Measurements from ENCODE around the gene CDK5RAP3.
"Not testable (repeated sequence)": the region's sequence is repeated elsewhere in the genome, so short reads cannot be mapped to it uniquely, and the experiment has no call there.

Gene CDK5RAP3

GRCh38 chr17:47970725-47971499, at the start of gene CDK5RAP3:
CDK5RAP3 (plus strand) TSS chr17:47971113; CDS start chr17:47971147, 34 bp downstream.
- TF ChIP-seq GATA1 (IDR thresholded peaks at IDR 0.05; ENCODE audit: low read depth, low read length) (no peak), POLR2A (IDR thresholded peaks at IDR 0.05; ENCODE audit: low read length) (peak; percentile 91)
- DNase-seq: peak; percentile 99 to 100

- no peak for DNase-seq
- TF ChIP-seq GATA1 (IDR thresholded peaks at IDR 0.05; ENCODE audit: low read depth, low read length) (no peak), POLR2A (IDR thresholded peaks at IDR 0.05; ENCODE audit: low read length) (no peak)
Measured at GRCh38 chr17:47924785-47925677, 45.9 kb upstream of the CDK5RAP3 start.

- no peak for DNase-seq
- TF ChIP-seq POLR2A (IDR thresholded peaks at IDR 0.05; ENCODE audit: low read length) (no peak), GATA1 (IDR thresholded peaks at IDR 0.05; ENCODE audit: low read depth, low read length) (no peak)
Measured at GRCh38 chr17:47925678-47925988, 45.3 kb upstream of the CDK5RAP3 start.

GRCh38 chr17:47927821-47928400, 43.0 kb upstream of the CDK5RAP3 start:
- DNase-seq: no peak
- TF ChIP-seq POLR2A (IDR thresholded peaks at IDR 0.05; ENCODE audit: low read length) (no peak), GATA1 (IDR thresholded peaks at IDR 0.05; ENCODE audit: low read depth, low read length) (no peak)

GRCh38 chr17:47928415-47928814, 42.5 kb upstream of the CDK5RAP3 start:
- no peak for DNase-seq
- TF ChIP-seq POLR2A (IDR thresholded peaks at IDR 0.05; ENCODE audit: low read length) (no peak), GATA1 (IDR thresholded peaks at IDR 0.05; ENCODE audit: low read depth, low read length) (no peak)

- DNase-seq: no peak
- no peak for TF ChIP-seq POLR2A (IDR thresholded peaks at IDR 0.05; ENCODE audit: low read length)
- TF ChIP-seq GATA1 (IDR thresholded peaks at IDR 0.05; ENCODE audit: low read depth, low read length): no peak
Measured at GRCh38 chr17:47929218-47930000, 41.5 kb upstream of the CDK5RAP3 start.

GRCh38 chr17:47931848-47932247, 39.1 kb upstream of the CDK5RAP3 start:
- no peak for DNase-seq
- TF ChIP-seq GATA1 (IDR thresholded peaks at IDR 0.05; ENCODE audit: low read depth, low read length) (no peak), POLR2A (IDR thresholded peaks at IDR 0.05; ENCODE audit: low read length) (no peak)

- TF ChIP-seq POLR2A (IDR thresholded peaks at IDR 0.05; ENCODE audit: low read length) (no peak), GATA1 (IDR thresholded peaks at IDR 0.05; ENCODE audit: low read depth, low read length) (no peak)
- DNase-seq: no peak
Measured at GRCh38 chr17:47934856-47935255, 36.1 kb upstream of the CDK5RAP3 start.

GRCh38 chr17:47935468-47935867, 35.4 kb upstream of the CDK5RAP3 start:
- DNase-seq: not testable (repeated sequence)

- peak; percentile 95 to 97 for DNase-seq
- TF ChIP-seq GATA1 (IDR thresholded peaks at IDR 0.05; ENCODE audit: low read depth, low read length): no peak
- peak; percentile 46 for TF ChIP-seq POLR2A (IDR thresholded peaks at IDR 0.05; ENCODE audit: low read length)
Measured at GRCh38 chr17:47935961-47936360, 35.0 kb upstream of the CDK5RAP3 start.

- TF ChIP-seq GATA1 (IDR thresholded peaks at IDR 0.05; ENCODE audit: low read depth, low read length) (no peak), POLR2A (IDR thresholded peaks at IDR 0.05; ENCODE audit: low read length) (no peak)
- no peak for DNase-seq
Measured at GRCh38 chr17:47937941-47938340, 33.0 kb upstream of the CDK5RAP3 start.

- peak; percentile 94 to 95 for DNase-seq
- no peak for TF ChIP-seq GATA1 (IDR thresholded peaks at IDR 0.05; ENCODE audit: low read depth, low read length)
- TF ChIP-seq POLR2A (IDR thresholded peaks at IDR 0.05; ENCODE audit: low read length): peak; percentile 82
Measured at GRCh38 chr17:47941246-47942095, 29.4 kb upstream of the CDK5RAP3 start, which contains the start of gene PNPO. PNPO (plus strand) TSS chr17:47941571; CDS start chr17:47941676, 105 bp downstream.

- DNase-seq: peak; percentile 30 to 46
- TF ChIP-seq POLR2A (IDR thresholded peaks at IDR 0.05; ENCODE audit: low read length) (no peak), GATA1 (IDR thresholded peaks at IDR 0.05; ENCODE audit: low read depth, low read length) (no peak)
Measured at GRCh38 chr17:47942096-47942510, 28.8 kb upstream of the CDK5RAP3 start.

Data from erythroblast (primary cell).